H54 (cell line): ENCODE results near the gene FGF12.
A peak's percentile ranks its signal among the peaks of the same experiment; 100 is the strongest.

Source experiments
- DNase-seq: peaks from one replicate; pipeline ENCODE4 v3.0.0; 2011; ENCODE audit warnings: low spot score, mixed read lengths; ENCODE audit not compliant: insufficient read length
- FAIRE-seq: peaks from 3 replicates; lab custom pipeline; 2011; peaks lifted over from hg19 to GRCh38; lab: Jason Lieb, UNC
- POLR2A ChIP-seq: IDR thresholded peaks from 2 replicates; pipeline ENCODE4 v1.6.1; 2011; ENCODE audit warnings: low read depth, mild to moderate bottlenecking, low read length

The FGF12 gene

GRCh38 chr3:192372616-192373015 is 354.7 kb downstream of the FGF12 start:
- no peak for TF ChIP-seq POLR2A
- no peak for DNase-seq
- peak; percentile 55 for FAIRE-seq

- DNase-seq (no peak), FAIRE-seq (peak; percentile 6)
- no peak for TF ChIP-seq POLR2A
Measured at GRCh38 chr3:192371870-192372400, 355.4 kb downstream of the FGF12 start.

GRCh38 chr3:192367616-192368015 is 359.7 kb downstream of the FGF12 start:
- DNase-seq, result no peak
- TF ChIP-seq POLR2A, result no peak
- FAIRE-seq, result peak; percentile 77

- DNase-seq, result no peak
- TF ChIP-seq POLR2A, result no peak
- no peak for FAIRE-seq
Measured at GRCh38 chr3:192366916-192367315, 360.4 kb downstream of the FGF12 start.

GRCh38 chr3:192365571-192365970 is 361.8 kb downstream of the FGF12 start:
- TF ChIP-seq POLR2A, result no peak
- DNase-seq (no peak), FAIRE-seq (no peak)

GRCh38 chr3:192364316-192364715 is 363.0 kb downstream of the FGF12 start:
- no peak for DNase-seq
- TF ChIP-seq POLR2A, result no peak
- peak; percentile 48 for FAIRE-seq

GRCh38 chr3:192354687-192355086 is 372.7 kb downstream of the FGF12 start:
- no peak for DNase-seq
- FAIRE-seq, result no peak
- no peak for TF ChIP-seq POLR2A

- DNase-seq (no peak), FAIRE-seq (no peak)
- no peak for TF ChIP-seq POLR2A
Measured at GRCh38 chr3:192352142-192352541, 375.2 kb downstream of the FGF12 start.

- FAIRE-seq (peak; percentile 71), DNase-seq (no peak)
- no peak for TF ChIP-seq POLR2A
Measured at GRCh38 chr3:192351441-192351840, 375.9 kb downstream of the FGF12 start.

- FAIRE-seq (no peak), DNase-seq (no peak)
- TF ChIP-seq POLR2A, result no peak
Measured at GRCh38 chr3:192340031-192340430, 387.3 kb downstream of the FGF12 start.

GRCh38 chr3:192339214-192339613 is 388.1 kb downstream of the FGF12 start:
- no peak for TF ChIP-seq POLR2A
- FAIRE-seq (peak; percentile 52), DNase-seq (no peak)

- no peak for TF ChIP-seq POLR2A
- FAIRE-seq, result no peak
- no peak for DNase-seq
Measured at GRCh38 chr3:192336286-192336685, 391.1 kb downstream of the FGF12 start.

- DNase-seq (no peak), FAIRE-seq (peak; percentile 68)
- TF ChIP-seq POLR2A, result no peak
Measured at GRCh38 chr3:192332386-192333291, 394.7 kb downstream of the FGF12 start.

GRCh38 chr3:192331749-192332385 is 395.5 kb downstream of the FGF12 start:
- DNase-seq (no peak), FAIRE-seq (peak; percentile 95)
- no peak for TF ChIP-seq POLR2A
